ENCODE results near the gene NDUFAF3. TPM values are rescaled to one million over a fixed set of nuclear protein-coding genes. Genes with fewer than 3 reads are reported as not detected.

Gene NDUFAF3
- polyA plus RNA-seq, 1 of the 3 experiments (the other 2 are of a cell fraction), result 104 TPM

GRCh38 chr3:48999085-48999858 is 22.6 kb upstream of the NDUFAF3 start (continued):
- no peak for TF ChIP-seq ZBTB33 (IDR thresholded peaks at IDR 0.05; ENCODE audit: borderline replicate concordance, low read depth)
- TF ChIP-seq FOSL2 (IDR thresholded peaks at IDR 0.05; ENCODE audit: borderline replicate concordance, low read depth), result no peak
- TF ChIP-seq USF2 (IDR thresholded peaks at IDR 0.05; ENCODE audit: borderline replicate concordance, low read depth, low read length), result no peak
- TF ChIP-seq NFIC (IDR thresholded peaks at IDR 0.05; ENCODE audit: borderline replicate concordance), result no peak
- no peak for TF ChIP-seq RCOR1 (IDR thresholded peaks at IDR 0.05; ENCODE audit: low read length)
- TF ChIP-seq GATA2 (CRISPR knock-in tag; IDR thresholded peaks at IDR 0.05), result no peak
- no peak for TF ChIP-seq RXRA (IDR thresholded peaks at IDR 0.05; ENCODE audit: borderline replicate concordance, low read depth)
- no peak for TF ChIP-seq POLR2AphosphoS5 (IDR thresholded peaks at IDR 0.05; ENCODE audit: low read depth, low read length)

GRCh38 chr3:49001155-49001554 is 20.8 kb upstream of the NDUFAF3 start:
- WGBS (ENCODE audit: low lambda C conversion rate), result 86% methylated on average over 6 of the region's 6 CpGs
- no peak for TF ChIP-seq IRF3 (IDR thresholded peaks at IDR 0.05; ENCODE audit: low read depth, low read length)
- TF ChIP-seq CTCF (IDR thresholded peaks at IDR 0.05), result no peak
- TF ChIP-seq EP300 (IDR thresholded peaks at IDR 0.05; ENCODE audit: borderline replicate concordance in 1 of 2, low read depth in 1 of 2, low read length in 1 of 2), result no peak
- no peak for TF ChIP-seq MXI1 (IDR thresholded peaks at IDR 0.05; ENCODE audit: low read depth, low read length)
- no peak for TF ChIP-seq RFX5 (IDR thresholded peaks at IDR 0.05; ENCODE audit: low read length)
- no peak for TF ChIP-seq ZBTB33 (IDR thresholded peaks at IDR 0.05; ENCODE audit: borderline replicate concordance, low read depth)
- no peak for TF ChIP-seq SIN3A (IDR thresholded peaks at IDR 0.05; ENCODE audit: borderline replicate concordance, low read depth, low read length)
- no peak for TF ChIP-seq PBX3 (IDR thresholded peaks at IDR 0.05)
- no peak for TF ChIP-seq FOSL2 (IDR thresholded peaks at IDR 0.05; ENCODE audit: borderline replicate concordance, low read depth)
- no peak for TF ChIP-seq EZH2phosphoT487 (IDR thresholded peaks at IDR 0.05; ENCODE audit: borderline replicate concordance, low read depth)
- H3K27ac ChIP-seq (ENCODE audit: low read depth in 2 of 2, low read length in 1 of 2), result no peak overlapping the region
- no peaks in the 10 kb centered on the region for H3F3A ChIP-seq (replicated peaks; ENCODE audit: insufficient read depth)
- no peak for DNase-seq
- H4K20me1 ChIP-seq (ENCODE audit: insufficient read depth), result no peaks in the 10 kb centered on the region
- no peak overlapping the region for H2AFZ ChIP-seq (ENCODE audit: low read depth)
- no peaks in the 10 kb centered on the region for H3K36me3 ChIP-seq (replicated peaks in 1 of 2; ENCODE audit: control insufficient read depth in 1 of 2, insufficient read depth in 2 of 2, low read length in 1 of 2)
- H3K4me1 ChIP-seq (ENCODE audit: control insufficient read depth in 1 of 2, insufficient read depth in 2 of 2, low read depth in 1 of 2, low read length in 1 of 2), result peaks cover 0 to 35% of the 10 kb centered on the region in 2 experiments; a peak in 2 of 4 replicates
- POLR2A ChIA-PET, result interaction anchor here (1.1 kb wide), 1 partner anchor 16 kb away, joined by 3 read pairs; no protein-coding TSS in a partner anchor
- no peak overlapping the region for H3K4me2 ChIP-seq
- H3K9me3 ChIP-seq, result no peaks in the 10 kb centered on the region
- H3K79me2 ChIP-seq (ENCODE audit: insufficient read depth), result peaks cover 1% of the 10 kb centered on the region; the same call in 1 of the 2 replicates
- no peak overlapping the region for H3K9ac ChIP-seq
- CTCF ChIA-PET, result no interaction called here
- no peaks in the 10 kb centered on the region for H3K9me2 ChIP-seq
- H3K27me3 ChIP-seq (ENCODE audit: insufficient read depth), result no peaks in the 10 kb centered on the region
- no peak overlapping the region for H3K4me3 ChIP-seq (ENCODE audit: low read depth in 2 of 2, low read length in 1 of 2)

All from SK-N-SH (cell line).